GM10847 (cell line): ENCODE measurements around the gene RPS10.

Experiments used
- POLR2A ChIP-seq: IDR thresholded peaks from 2 replicates; pipeline ENCODE4 v1.6.1; 2011; ENCODE audit not compliant: insufficient read length; ENCODE audit errors: extremely low read depth

The RPS10 gene

GRCh38 chr6:34373511-34373910, 52.4 kb downstream of the RPS10 start:
- TF ChIP-seq POLR2A: no peak

GRCh38 chr6:34370361-34370760, 55.5 kb downstream of the RPS10 start:
- TF ChIP-seq POLR2A: no peak

DNA sequence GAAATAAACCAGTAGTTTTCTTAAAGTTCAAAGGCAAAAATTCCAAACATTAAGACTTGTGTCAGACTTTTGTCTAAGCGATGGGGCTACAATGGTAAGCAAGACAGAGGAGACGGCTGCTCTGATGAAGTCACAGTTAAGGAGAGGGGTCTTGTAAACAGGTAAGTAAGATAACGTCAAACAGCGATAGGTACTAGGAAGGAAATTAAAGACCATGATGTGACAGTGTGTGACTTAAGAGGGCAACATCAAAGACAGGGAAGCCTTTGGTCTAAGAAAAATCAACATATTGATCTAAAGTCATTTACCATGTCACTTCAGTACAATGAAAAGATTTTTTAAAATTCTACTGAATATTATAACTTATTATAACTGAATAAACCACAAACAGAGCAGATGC, 56.5 kb downstream of the RPS10 start:
- no peak for TF ChIP-seq POLR2A
